WERI-Rb-1 (cell line): ENCODE data around the gene TUBB1.

ENCODE experiments used
- DNase-seq: peaks from one replicate; pipeline ENCODE4 v3.0.0-alpha.2; 2020
- H3K27ac ChIP-seq: fragments of 250-450 bp; sonication (Bioruptor Pico); 2 replicates; pipeline ENCODE4 v1.5.1; 2020; ENCODE audit warnings: mild to moderate bottlenecking, moderate library complexity
- H3K27me3 ChIP-seq: fragments of 250-450 bp; sonication (Bioruptor Pico); 2 replicates; pipeline ENCODE4 v1.5.1; 2021; ENCODE audit warnings: mild to moderate bottlenecking, low read depth, moderate library complexity; ENCODE audit not compliant: insufficient read depth, severe bottlenecking
- H3K36me3 ChIP-seq: fragments of 250-450 bp; sonication (Bioruptor Pico); 2 replicates; pipeline ENCODE4 v1.5.1; 2020; ENCODE audit warnings: mild to moderate bottlenecking, moderate library complexity
- H3K4me3 ChIP-seq: 2 replicates; pipeline ENCODE4 v1.5.1; 2011; ENCODE audit warnings: low read depth, mild to moderate bottlenecking, control low read depth, low read length
- H3K9me3 ChIP-seq: fragments of 250-450 bp; sonication (Bioruptor Pico); 2 replicates; pipeline ENCODE4 v1.5.1; 2021; ENCODE audit warnings: mild to moderate bottlenecking, moderate library complexity; ENCODE audit not compliant: severe bottlenecking
- CTCF ChIP-seq: IDR thresholded peaks from 2 replicates; pipeline ENCODE4 v1.5.1; 2011; ENCODE audit warnings: low read depth, mild to moderate bottlenecking, control low read depth, inconsistent platforms, low read length

The TUBB1 gene

DNA sequence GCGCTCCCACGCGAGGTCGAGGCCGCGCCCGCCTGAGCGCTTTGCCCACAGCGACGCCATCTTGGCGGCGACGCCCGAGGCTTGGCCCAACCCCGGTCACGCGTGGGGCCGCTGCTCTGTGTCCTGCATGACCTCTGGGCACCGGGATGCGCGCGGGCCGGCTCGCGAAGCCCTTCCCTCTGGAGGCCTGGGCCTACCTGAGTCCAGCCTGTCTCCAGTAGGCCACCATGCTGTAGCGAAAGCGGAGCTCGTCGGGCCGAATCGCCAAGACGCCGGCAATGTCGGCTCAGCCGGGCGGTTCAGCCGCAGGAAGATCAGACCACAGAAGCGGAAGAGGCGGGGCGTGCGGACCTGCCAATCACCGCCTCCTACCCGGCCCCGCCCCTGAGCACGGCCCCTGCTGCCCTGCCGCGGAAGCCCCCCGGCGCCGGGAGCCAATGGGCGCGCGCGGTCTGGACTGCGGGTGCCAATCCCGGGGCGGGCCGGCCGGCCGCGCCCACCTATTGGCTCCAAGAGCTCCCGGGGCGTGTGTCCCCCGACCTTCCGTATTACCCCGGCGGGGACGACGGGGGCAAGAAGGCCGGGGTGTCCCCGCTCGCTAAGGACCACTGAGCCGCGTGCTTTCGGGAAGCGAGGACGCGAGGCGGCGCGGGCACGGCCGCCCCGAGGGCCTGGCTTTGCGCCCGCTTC, 12.9 kb downstream of the TUBB1 start, which contains the start of gene ATP5F1E:
ATP5F1E (minus strand) TSS at position 313 of the 690 bp plus-strand sequence; CDS start at position 229, 84 bp downstream.
- no peaks in the 10 kb centered on the region for H3K9me3 ChIP-seq
- no peaks in the 10 kb centered on the region for H3K27me3 ChIP-seq
- peaks cover 80% of the 10 kb centered on the region for H3K36me3 ChIP-seq
- no peak for TF ChIP-seq CTCF
- peak; percentile 96 for DNase-seq
- H3K4me3 ChIP-seq: peak within 1 kb of the TSS; percentile 84
- H3K27ac ChIP-seq: peak within 1 kb of the TSS; percentile 90

DNA sequence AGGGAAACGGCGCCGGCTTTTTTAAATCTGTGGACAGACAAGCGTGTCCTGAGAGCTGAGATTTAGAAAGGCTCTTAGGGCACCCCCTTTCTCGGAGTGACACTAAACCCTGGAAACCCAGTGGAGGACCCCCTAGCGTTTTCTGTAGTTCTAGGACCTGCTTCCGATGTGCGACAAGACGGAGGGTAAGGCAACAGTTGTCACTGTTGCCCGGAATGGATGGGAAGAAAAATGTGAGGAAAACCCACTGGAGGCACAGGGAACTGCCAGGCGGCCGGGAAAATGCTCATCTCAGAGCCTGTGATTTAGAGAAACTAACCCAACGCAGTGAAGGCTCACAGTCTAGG, 13.5 kb downstream of the TUBB1 start:
- no peaks in the 10 kb centered on the region for H3K9me3 ChIP-seq
- peak overlapping the region; percentile 90 for H3K27ac ChIP-seq
- peak; percentile 11; the same call in 1 of the 2 replicates for TF ChIP-seq CTCF
- peak overlapping the region; percentile 84 for H3K4me3 ChIP-seq
- no peaks in the 10 kb centered on the region for H3K27me3 ChIP-seq
- peak; percentile 70 for DNase-seq
- peaks cover 80% of the 10 kb centered on the region for H3K36me3 ChIP-seq

- H3K9me3 ChIP-seq: no peaks in the 10 kb centered on the region
- no peaks in the 10 kb centered on the region for H3K27me3 ChIP-seq
- DNase-seq: no peak
- no peak for TF ChIP-seq CTCF
- peak overlapping the region; percentile 84 for H3K4me3 ChIP-seq
- H3K27ac ChIP-seq: peak overlapping the region; percentile 90
- peaks cover 80% of the 10 kb centered on the region for H3K36me3 ChIP-seq
Measured at GRCh38 chr20:59033093-59033492, 13.9 kb downstream of the TUBB1 start.

DNA sequence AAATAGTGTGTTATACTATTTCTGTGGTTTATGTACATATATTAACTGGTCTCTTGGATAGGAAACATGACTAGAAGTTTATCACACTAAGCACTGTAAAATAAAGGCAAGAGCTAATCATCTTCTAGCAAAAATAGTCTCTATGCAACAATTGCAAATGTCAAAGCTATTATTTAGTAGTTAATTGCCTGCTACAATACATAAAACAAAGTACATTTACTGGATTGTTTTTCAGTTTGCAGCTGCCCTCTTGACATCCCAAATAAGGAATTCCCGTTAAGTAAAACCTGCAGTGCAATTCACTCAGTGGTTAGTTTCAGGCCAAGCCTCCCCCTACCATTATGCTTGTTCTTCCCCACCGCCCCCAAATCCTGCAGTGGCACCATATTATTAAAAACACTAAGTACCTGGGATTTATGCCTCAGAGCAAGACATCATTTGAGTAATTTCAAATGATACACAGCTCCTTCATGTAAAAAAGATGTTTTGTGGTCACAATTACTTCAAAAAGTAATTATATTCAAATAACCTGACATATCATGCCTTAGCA, 14.5 kb downstream of the TUBB1 start:
- Histone ChIP-seq H3K36me3 (peaks cover 76% of the 10 kb centered on the region), H3K27ac (no peak overlapping the region), H3K9me3 (no peaks in the 10 kb centered on the region), H3K27me3 (no peaks in the 10 kb centered on the region), H3K4me3 (no peak overlapping the region)
- DNase-seq: no peak
- TF ChIP-seq CTCF: no peak

DNA sequence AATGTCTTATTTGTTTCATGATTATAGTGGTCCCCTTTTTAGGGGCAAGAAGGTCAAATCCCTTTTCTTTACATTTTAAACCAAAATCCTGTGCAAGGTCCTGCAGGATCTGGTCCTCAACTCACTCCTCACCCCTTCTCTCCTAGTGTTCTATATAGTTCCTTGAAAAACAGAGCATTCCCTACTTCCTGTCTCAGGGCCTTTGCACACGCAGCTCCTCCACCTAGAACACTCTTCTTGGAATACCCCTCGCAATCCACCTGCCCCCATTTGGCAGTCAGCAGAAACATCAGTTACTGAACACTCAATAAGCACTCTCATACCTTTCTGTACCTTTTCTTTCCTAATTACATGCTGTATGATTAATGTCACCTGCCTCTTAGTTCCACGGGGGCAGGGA, 16.2 kb downstream of the TUBB1 start:
- peaks cover 72% of the 10 kb centered on the region for H3K36me3 ChIP-seq
- no peak overlapping the region for H3K4me3 ChIP-seq
- no peak for DNase-seq
- no peak overlapping the region for H3K27ac ChIP-seq
- no peaks in the 10 kb centered on the region for H3K9me3 ChIP-seq
- no peaks in the 10 kb centered on the region for H3K27me3 ChIP-seq
- no peak for TF ChIP-seq CTCF
